GM12864 (cell line): Measurements from ENCODE around the gene MEAK7.

ENCODE experiments used
- DNase-seq: peaks from one replicate; pipeline ENCODE4 v3.0.0-alpha.2; 2011; ENCODE audit warnings: low read depth
- H3K4me3 ChIP-seq: 2 replicates; pipeline ENCODE4 v1.5.1; 2011; ENCODE audit warnings: mild to moderate bottlenecking, low read depth, low read length, control low read depth
- CTCF ChIP-seq: IDR thresholded peaks from 2 replicates; pipeline ENCODE4 v1.5.1; 2011; ENCODE audit warnings: low read depth, mild to moderate bottlenecking, moderate library complexity, low read length, control low read depth, inconsistent platforms; ENCODE audit errors: missing control alignments

The MEAK7 gene

GRCh38 chr16:84478172-84478947, 26.1 kb downstream of the MEAK7 start:
- no peak for DNase-seq
- no peak overlapping the region for H3K4me3 ChIP-seq
- TF ChIP-seq CTCF: no peak

DNA sequence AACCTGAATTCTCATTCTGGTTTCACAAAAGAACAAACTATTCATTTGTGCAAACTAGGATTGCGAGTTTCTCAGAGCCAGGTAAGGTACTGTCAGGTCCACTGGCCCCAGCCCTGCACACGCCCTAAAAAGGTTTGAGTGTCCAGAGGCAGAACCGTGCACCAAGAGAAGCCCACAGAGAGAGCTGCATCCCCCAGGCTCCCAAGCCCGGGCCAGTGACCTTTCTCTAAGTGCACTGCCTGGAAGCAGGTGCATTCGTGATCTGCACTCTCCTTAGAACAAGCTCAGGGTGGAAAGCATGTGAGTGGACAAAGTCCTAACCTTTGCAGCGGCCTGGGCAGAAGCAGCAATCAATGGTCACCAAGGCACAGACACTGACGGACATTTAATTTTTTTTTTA, 26.8 kb downstream of the MEAK7 start:
- TF ChIP-seq CTCF: no peak
- no peak for DNase-seq
- H3K4me3 ChIP-seq: no peak overlapping the region

DNA sequence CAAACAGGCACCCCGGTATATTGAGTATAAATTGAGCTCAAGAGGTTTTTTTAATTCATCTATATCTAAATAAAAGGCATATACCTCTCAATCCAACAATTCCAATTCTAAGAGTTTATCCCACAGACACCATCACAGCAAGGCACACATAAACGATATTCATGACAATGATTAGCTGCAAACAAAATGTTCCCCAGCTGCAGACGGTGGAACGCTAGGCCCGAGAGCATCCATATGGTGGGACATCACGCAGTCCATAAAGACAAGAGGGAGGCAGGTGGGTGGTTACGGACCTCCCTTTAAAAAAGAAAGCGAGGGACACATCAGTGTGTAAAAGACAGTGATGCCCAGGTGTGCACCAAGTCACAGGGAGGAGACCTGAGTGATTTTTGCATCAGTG, 28.1 kb downstream of the MEAK7 start:
- TF ChIP-seq CTCF: no peak
- no peak for DNase-seq

DNA sequence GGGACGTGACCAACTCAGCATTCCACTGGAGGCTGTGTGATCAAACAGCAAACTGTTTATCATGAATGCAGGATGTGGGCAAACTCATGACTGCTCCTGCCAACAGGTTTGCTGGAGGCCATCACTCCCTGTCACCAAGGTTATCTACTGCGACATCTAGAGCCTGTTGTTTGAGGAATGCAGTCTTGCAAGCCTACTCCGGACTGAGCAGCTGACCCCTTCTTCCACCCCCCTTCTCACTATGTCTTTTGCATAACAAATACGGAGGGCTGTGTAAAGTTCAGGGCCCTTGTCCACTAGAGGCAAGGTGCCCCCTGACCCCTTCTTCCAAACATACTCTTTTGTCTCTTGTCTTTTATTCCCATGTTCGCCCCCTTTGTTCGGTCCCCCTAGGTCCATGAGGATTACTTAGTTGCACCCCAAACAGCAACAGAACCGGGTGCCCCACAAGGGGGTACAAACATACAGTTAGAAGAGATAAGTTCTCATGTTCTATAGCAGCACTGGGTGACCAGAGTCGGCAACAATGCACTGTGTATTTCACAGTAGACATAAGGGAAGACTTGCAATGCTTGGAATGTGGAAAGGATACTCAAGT, 28.7 kb downstream of the MEAK7 start:
- no peak for TF ChIP-seq CTCF
- H3K4me3 ChIP-seq: no peak overlapping the region
- DNase-seq: no peak

More for the DNA sequence above, 28.1 kb downstream of the MEAK7 start:
- H3K4me3 ChIP-seq: no peak overlapping the region

DNA sequence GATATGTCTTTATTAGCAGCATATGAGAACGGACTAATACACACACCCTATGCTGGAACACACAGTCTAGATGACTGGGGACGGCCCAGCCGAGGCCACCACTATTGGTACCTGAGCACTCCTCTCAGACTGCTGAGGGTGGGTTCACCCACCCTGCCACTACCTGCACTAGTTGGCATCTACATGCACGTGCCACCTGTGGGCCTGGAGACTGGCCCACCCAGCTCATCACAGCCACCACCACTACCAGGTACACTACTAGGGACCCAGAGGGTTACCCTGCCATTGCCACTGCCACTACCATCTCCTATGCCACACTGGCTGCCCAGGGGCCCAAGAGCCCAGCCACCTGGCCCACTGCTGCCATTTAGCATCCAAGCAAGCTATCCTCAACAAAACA, 32.5 kb downstream of the MEAK7 start:
- H3K4me3 ChIP-seq: no peak overlapping the region
- DNase-seq: no peak
- TF ChIP-seq CTCF: no peak

GRCh38 chr16:84471316-84471715, 33.1 kb downstream of the MEAK7 start:
- no peak overlapping the region for H3K4me3 ChIP-seq
- no peak for TF ChIP-seq CTCF
- DNase-seq: no peak

GRCh38 chr16:84467709-84468108, 36.8 kb downstream of the MEAK7 start:
- DNase-seq: no peak
- H3K4me3 ChIP-seq: no peak overlapping the region
- TF ChIP-seq CTCF: no peak
